Keratinocyte (primary cell): ENCODE data around the gene BLTP3A. TPM values are rescaled to one million over a fixed set of nuclear protein-coding genes. Genes with fewer than 3 reads are reported as not detected.

Experiments used
- DNase-seq: peaks from one replicate; pipeline ENCODE4 v3.0.0-alpha.2; 2011; ENCODE audit warnings: low read depth, missing footprints, low spot score
- FAIRE-seq: peaks from 2 replicates; lab custom pipeline; 2011; peaks lifted over from hg19 to GRCh38; lab: Jason Lieb, UNC
- H2AFZ ChIP-seq: 2 replicates; pipeline ENCODE4 v1.6.0; 2012; ENCODE audit warnings: low read length, control low read depth, inconsistent platforms; ENCODE audit not compliant: control insufficient read depth
- H3K27ac ChIP-seq: 2 replicates; pipeline ENCODE4 v1.5.1; 2011; ENCODE audit warnings: low read length; ENCODE audit not compliant: control insufficient read depth, insufficient read depth
- H3K27me3 ChIP-seq: 3 replicates; pipeline ENCODE4 v1.6.0; 2011; ENCODE audit warnings: low read length; ENCODE audit not compliant: control insufficient read depth, insufficient read depth; ENCODE audit errors: extremely low read depth
- H3K36me3 ChIP-seq, 2 experiments: 2 replicates in 1 of 2; 3 replicates in 1 of 2; pipeline ENCODE4 v1.5.1; 2011; ENCODE audit warnings: low read length in 2 of 2, mild to moderate bottlenecking in 1 of 2; ENCODE audit not compliant: control insufficient read depth in 2 of 2, insufficient read depth in 2 of 2; ENCODE audit errors: extremely low read depth in 1 of 2
- H3K4me1 ChIP-seq: 3 replicates; pipeline ENCODE4 v1.5.1; 2011; ENCODE audit warnings: low read length; ENCODE audit not compliant: control insufficient read depth, insufficient read depth; ENCODE audit errors: extremely low read depth
- H3K4me2 ChIP-seq: 3 replicates; pipeline ENCODE4 v1.6.0; 2011; ENCODE audit warnings: low read depth, low read length; ENCODE audit not compliant: control insufficient read depth, insufficient read depth; ENCODE audit errors: extremely low read depth
- H3K4me3 ChIP-seq, 3 experiments: fragments of 200-600 bp in 1 of 3; sonication (generic) in 1 of 3; 2 replicates in 2 of 3; 3 replicates in 1 of 3; pipeline ENCODE4 v1.5.1; 2011 to 2016; ENCODE audit warnings: low read length in 3 of 3, mild to moderate bottlenecking in 3 of 3, control low read depth in 2 of 3, inconsistent platforms in 1 of 3, low read depth in 1 of 3, mixed read lengths in 1 of 3, mixed run types in 1 of 3, moderate library complexity in 1 of 3; ENCODE audit not compliant: control insufficient read depth in 2 of 3, insufficient read depth in 2 of 3; ENCODE audit errors: extremely low read depth in 1 of 3
- H3K79me2 ChIP-seq: 2 replicates; pipeline ENCODE4 v1.6.0; 2012; ENCODE audit warnings: low read length; ENCODE audit not compliant: control insufficient read depth, insufficient read depth
- H3K9ac ChIP-seq: 3 replicates; pipeline ENCODE4 v1.6.0; 2011; ENCODE audit warnings: low read length; ENCODE audit not compliant: control insufficient read depth, insufficient read depth; ENCODE audit errors: extremely low read depth
- H3K9me1 ChIP-seq: 3 replicates; pipeline ENCODE4 v1.6.0; 2011; ENCODE audit warnings: low read length; ENCODE audit not compliant: control insufficient read depth, insufficient read depth; ENCODE audit errors: extremely low read depth
- H3K9me3 ChIP-seq: 2 replicates; pipeline ENCODE4 v1.5.1; 2012; ENCODE audit warnings: low read depth, low read length; ENCODE audit not compliant: control insufficient read depth
- H4K20me1 ChIP-seq: 3 replicates; pipeline ENCODE4 v1.6.0; 2011; ENCODE audit warnings: low read length; ENCODE audit not compliant: control insufficient read depth, insufficient read depth; ENCODE audit errors: extremely low read depth
- EZH2 ChIP-seq: IDR thresholded peaks from one replicate; pipeline ENCODE4 v1.6.1; 2012; ENCODE audit warnings: inconsistent platforms, mild to moderate bottlenecking, low read length, moderate library complexity
- dilution Hi-C: fragments of 300-500 bp; cut with MboI; formaldehyde crosslinking; loops from one replicate; pipeline ENCODE4 v1.7.0; 2020; ENCODE audit warnings: low sequenced_read_pairs; ENCODE audit not compliant: extremely low pct_ligation_motif_present
- polyA plus RNA-seq, 5 experiments: library from polyadenylated mRNA; depleted of rRNA in 3 of 5; stranded (reverse) in 3 of 5; stranded (forward) in 1 of 5; unstranded in 1 of 5; fragments of >200 nt; gene quantifications; 1 replicate in 1 of 5; 2 replicates in 3 of 5; 3 replicates in 1 of 5; pipeline versions ENCODE4 v1.2.1 to v1.2.3, GENCODE V29; 2011 to 2012; ENCODE audit warnings: missing spikeins in 2 of 5, low read depth in 1 of 5, low replicate concordance in 1 of 5
- TF ChIP-seq, protein P1 (sequence below), 3 experiments: IDR thresholded peaks in 1 of 3; conservative IDR thresholded peaks in 1 of 3; optimal IDR thresholded peaks in 1 of 3; 2 replicates in 2 of 3; 3 replicates in 1 of 3; pipeline versions ENCODE3 to v1.5.1; 2011; ENCODE audit warnings: low read length in 3 of 3, mild to moderate bottlenecking in 3 of 3, moderate library complexity in 2 of 3, control low read depth in 1 of 3, inconsistent platforms in 1 of 3; ENCODE audit not compliant: insufficient read depth in 2 of 3; ENCODE audit errors: extremely low read depth in 1 of 3

Gene BLTP3A
- polyA plus RNA-seq, 1 donor (not counting 4 experiments of a cell fraction or from before 2014, with no cell fraction given), result 4.9 TPM

DNA sequence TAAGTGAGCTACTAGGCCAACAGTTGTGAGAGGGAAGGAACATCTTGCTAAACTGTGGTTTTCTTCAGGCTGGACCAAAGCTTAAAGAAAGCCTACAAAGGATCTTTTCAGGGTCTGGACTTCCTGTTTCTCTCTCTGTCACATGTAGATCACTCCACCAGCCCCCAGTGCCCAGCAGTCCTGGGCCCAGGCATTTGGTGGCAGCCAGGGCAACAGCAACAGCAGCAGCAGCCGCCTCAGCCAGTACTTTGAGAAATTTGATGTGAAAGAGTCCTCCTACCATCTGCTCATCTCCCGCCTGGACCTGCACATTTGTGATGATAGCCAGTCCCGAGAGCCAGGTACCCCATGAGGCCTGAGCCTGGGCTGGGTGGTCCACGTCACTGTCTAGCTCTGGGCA lies 44.1 kb downstream of the BLTP3A start:
- H3K27ac ChIP-seq, result no peak overlapping the region
- no peak overlapping the region for H3K4me2 ChIP-seq
- no peak for FAIRE-seq
- H3K79me2 ChIP-seq, result no peaks in the 10 kb centered on the region
- TF ChIP-seq, protein P1, sequence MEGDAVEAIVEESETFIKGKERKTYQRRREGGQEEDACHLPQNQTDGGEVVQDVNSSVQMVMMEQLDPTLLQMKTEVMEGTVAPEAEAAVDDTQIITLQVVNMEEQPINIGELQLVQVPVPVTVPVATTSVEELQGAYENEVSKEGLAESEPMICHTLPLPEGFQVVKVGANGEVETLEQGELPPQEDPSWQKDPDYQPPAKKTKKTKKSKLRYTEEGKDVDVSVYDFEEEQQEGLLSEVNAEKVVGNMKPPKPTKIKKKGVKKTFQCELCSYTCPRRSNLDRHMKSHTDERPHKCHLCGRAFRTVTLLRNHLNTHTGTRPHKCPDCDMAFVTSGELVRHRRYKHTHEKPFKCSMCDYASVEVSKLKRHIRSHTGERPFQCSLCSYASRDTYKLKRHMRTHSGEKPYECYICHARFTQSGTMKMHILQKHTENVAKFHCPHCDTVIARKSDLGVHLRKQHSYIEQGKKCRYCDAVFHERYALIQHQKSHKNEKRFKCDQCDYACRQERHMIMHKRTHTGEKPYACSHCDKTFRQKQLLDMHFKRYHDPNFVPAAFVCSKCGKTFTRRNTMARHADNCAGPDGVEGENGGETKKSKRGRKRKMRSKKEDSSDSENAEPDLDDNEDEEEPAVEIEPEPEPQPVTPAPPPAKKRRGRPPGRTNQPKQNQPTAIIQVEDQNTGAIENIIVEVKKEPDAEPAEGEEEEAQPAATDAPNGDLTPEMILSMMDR (optimal IDR thresholded peaks at IDR 0.05 in 1 of 3, IDR thresholded peaks at IDR 0.05 in 1 of 3, conservative IDR thresholded peaks at IDR 0.05 in 1 of 3; ENCODE audit: extremely low read depth in 1 of 3, insufficient read depth in 2 of 3, low read length in 3 of 3), result no peak
- no peak for TF ChIP-seq EZH2
- no peak overlapping the region for H3K9ac ChIP-seq
- H3K27me3 ChIP-seq, result no peaks in the 10 kb centered on the region
- no peak for DNase-seq
- no peaks in the 10 kb centered on the region for H3K9me1 ChIP-seq
- H2AFZ ChIP-seq, result no peak overlapping the region
- H3K4me3 ChIP-seq, result no peak overlapping the region
- H4K20me1 ChIP-seq, result no peaks in the 10 kb centered on the region
- peaks cover 9% of the 10 kb centered on the region for H3K4me1 ChIP-seq
- dilution Hi-C loops, result no loop called here
- peaks cover 3 to 4% of the 10 kb centered on the region in 2 experiments for H3K36me3 ChIP-seq
- no peaks in the 10 kb centered on the region for H3K9me3 ChIP-seq

DNA sequence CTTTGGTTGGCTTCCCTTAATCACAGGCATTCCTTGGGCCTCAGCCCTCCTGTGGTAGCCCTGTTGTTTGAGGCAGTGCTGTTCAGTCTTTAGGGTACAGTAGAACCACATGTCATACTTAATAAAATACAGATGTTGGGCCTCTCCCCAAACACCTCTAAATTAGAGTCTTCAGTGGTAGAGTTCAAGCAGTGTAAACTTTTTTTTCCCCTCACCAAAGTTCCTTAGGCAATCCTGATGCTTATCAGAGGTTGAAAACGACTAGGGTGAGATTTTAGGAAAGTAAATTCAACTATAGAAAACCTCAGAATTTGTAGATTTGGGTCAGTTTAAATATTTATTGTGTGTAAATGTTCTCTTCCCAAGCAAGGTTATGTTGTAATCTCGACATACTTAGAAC lies 44.6 kb downstream of the BLTP3A start:
- Histone ChIP-seq H3K9ac (no peak overlapping the region), H3K4me1 (peaks cover 9% of the 10 kb centered on the region), H4K20me1 (no peaks in the 10 kb centered on the region), H3K79me2 (no peaks in the 10 kb centered on the region), H3K27me3 (no peaks in the 10 kb centered on the region), H3K4me3 (no peak overlapping the region), H2AFZ (no peak overlapping the region), H3K4me2 (no peak overlapping the region), H3K36me3 (peaks cover 3 to 4% of the 10 kb centered on the region in 2 experiments), H3K9me3 (no peaks in the 10 kb centered on the region), H3K9me1 (no peaks in the 10 kb centered on the region), H3K27ac (no peak overlapping the region)
- DNase-seq (no peak), FAIRE-seq (no peak)
- dilution Hi-C loops, result no loop called here
- no peak for TF ChIP-seq EZH2
- TF ChIP-seq, protein P1 (optimal IDR thresholded peaks at IDR 0.05 in 1 of 3, IDR thresholded peaks at IDR 0.05 in 1 of 3, conservative IDR thresholded peaks at IDR 0.05 in 1 of 3; ENCODE audit: extremely low read depth in 1 of 3, insufficient read depth in 2 of 3, low read length in 3 of 3), result no peak
